Esophagus squamous epithelium (tissue), 5 donors: ENCODE measurements around the gene UBE3B. TPM values are rescaled to one million over a fixed set of nuclear protein-coding genes. Genes with fewer than 3 reads are reported as not detected.
"Not testable (repeated sequence)": the region's sequence is repeated elsewhere in the genome, so short reads cannot be mapped to it uniquely, and the experiment has no call there.

Experiments used
- DNase-seq: peaks from one replicate; lab custom pipeline; 2025; lab: John Stamatoyannopoulos, UW
- H3K27ac ChIP-seq, 4 donors: fragments of 200-600 bp; sonication (generic); one replicate each; pipeline ENCODE4 v1.5.1; 2016 to 2019; ENCODE audit warnings: mild to moderate bottlenecking in 1 of 4
- H3K27me3 ChIP-seq, 4 donors: fragments of 200-600 bp; sonication (generic); 1 replicate in 3 of 4; 2 replicates in 1 of 4; pipeline versions ENCODE4 v1.5.1 to v1.6.0; 2017 to 2021; ENCODE audit warnings: antibody characterized with exemption in 1 of 4
- H3K36me3 ChIP-seq, 3 donors: fragments of 200-600 bp; sonication (generic); one replicate each; pipeline ENCODE4 v1.5.1; 2016 to 2019
- H3K4me1 ChIP-seq, 3 donors: fragments of 200-600 bp; sonication (generic); one replicate each; pipeline ENCODE4 v1.5.1; 2017 to 2019
- H3K4me3 ChIP-seq, 4 donors: fragments of 200-600 bp; sonication (generic); 1 replicate in 3 of 4; 2 replicates in 1 of 4; pipeline ENCODE4 v1.5.1; 2016 to 2019; ENCODE audit warnings: mild to moderate bottlenecking in 2 of 4, moderate library complexity in 1 of 4
- H3K9me3 ChIP-seq, 3 donors: fragments of 200-600 bp; sonication (generic); one replicate each; pipeline ENCODE4 v1.5.1; 2016 to 2019
- CTCF ChIP-seq, 6 experiments: fragments of 450-650 bp in 4 of 6; fragments of 200-600 bp in 2 of 6; sonication (generic) in 2 of 6; IDR thresholded peaks; one replicate each; pipeline ENCODE4 v1.5.1; 2016 to 2019; ENCODE audit warnings: antibody characterized with exemption in 6 of 6, mild to moderate bottlenecking in 4 of 6, moderate library complexity in 4 of 6
- POLR2A ChIP-seq, 4 donors: fragments of 450-650 bp; IDR thresholded peaks; one replicate each; pipeline ENCODE4 v1.6.1; 2017; ENCODE audit warnings: antibody characterized with exemption in 4 of 4, mild to moderate bottlenecking in 4 of 4, moderate library complexity in 3 of 4
- WGBS, 2 donors: methylation state at CpG; one replicate each; pipeline ENCODE4 v1.1.5; 2018; 5-methylcytosine and 5-hydroxymethylcytosine counted together
- intact Hi-C: fragments of 100-400 bp; cut with DNase I; formaldehyde crosslinking; loops from one replicate; pipeline ENCODE4 v1.15.0; 2022
- total RNA-seq, 4 donors: library from RNA; depleted of rRNA; stranded (reverse); fragments of >200 nt; gene quantifications; one replicate each; pipeline ENCODE4 v1.1.0, GENCODE V29; 2016
- donor health status: DM: yes; HTN: yes; CAD: no.

Gene UBE3B
- total RNA-seq: 10 to 100 TPM; 31.7 to 48.7 (median 37.6) TPM

GRCh38 chr12:109477185-109477962, at the start of gene UBE3B, which contains the start of gene KCTD10:
Gene UBE3B (plus strand): TSS chr12:109477634. CDS start chr12:109483552, 5,918 bp downstream.
Gene KCTD10 (minus strand): TSS chr12:109477300. CDS start chr12:109477262, 38 bp downstream.
- TF ChIP-seq POLR2A (IDR thresholded peaks at IDR 0.05) (peak in 2 of 4 donors; percentile 40 to 71), CTCF (IDR thresholded peaks at IDR 0.05) (peak in 4 of 6 experiments; percentile 15 to 45 (median 32))
- Histone ChIP-seq H3K27ac (peak within 1 kb of the TSS; percentile 96 to 98 (median 98)), H3K4me1 (peaks cover 17 to 66% (median 43%) of the 10 kb centered on the region in 3 donors), H3K27me3 (no peaks in the 10 kb centered on the region), H3K36me3 (peaks cover 0 to 19% (median 0%) of the 10 kb centered on the region in 3 donors), H3K9me3 (no peaks in the 10 kb centered on the region), H3K4me3 (peak within 1 kb of the TSS; percentile 87 to 100 (median 92))
- DNase-seq: peak; percentile 54
- 0% methylated on average over 4 of the region's 54 CpGs for WGBS, 2 donors
- intact Hi-C loops: no loop called here

GRCh38 chr12:109428037-109428629, 49.3 kb upstream of the UBE3B start:
- H3K27me3 ChIP-seq: peaks cover 0 to 4% (median 0%) of the 10 kb centered on the region in 4 donors
- H3K9me3 ChIP-seq: no peaks in the 10 kb centered on the region
- H3K36me3 ChIP-seq: no peaks in the 10 kb centered on the region
- H3K4me3 ChIP-seq: no peak overlapping the region
- peaks cover 2 to 5% (median 5%) of the 10 kb centered on the region in 3 donors for H3K4me1 ChIP-seq
- TF ChIP-seq POLR2A (IDR thresholded peaks at IDR 0.05) (no peak), CTCF (IDR thresholded peaks at IDR 0.05) (peak; percentile 82 to 98 (median 91))
- no peak for DNase-seq
- WGBS, 2 donors: 20 to 21% methylated on average over 8 of the region's 8 CpGs
- H3K27ac ChIP-seq: no peak overlapping the region
- intact Hi-C loops: loop anchor here (10.0 kb wide), 1 partner anchor 347 kb away; no protein-coding TSS in a partner anchor

- peaks cover 4 to 12% (median 6%) of the 10 kb centered on the region in 3 donors for H3K4me1 ChIP-seq
- H3K27ac ChIP-seq, H3K4me3 ChIP-seq, H3K36me3 ChIP-seq, H3K27me3 ChIP-seq, H3K9me3 ChIP-seq, DNase-seq: not testable (repeated sequence)
- 93% methylated on average over 3 of the region's 3 CpGs; no CpG with 5 or more reads in 1 of the 2 donors for WGBS, 2 donors
- intact Hi-C loops: loop anchor here (10.0 kb wide), 1 partner anchor 346 kb away; no protein-coding TSS in a partner anchor
These were observed 48.6 kb upstream of the UBE3B start for GRCh38 chr12:109428804-109429203.

- no peak overlapping the region for H3K27ac ChIP-seq
- H3K36me3 ChIP-seq: no peaks in the 10 kb centered on the region
- peaks cover 4 to 27% (median 6%) of the 10 kb centered on the region in 3 donors for H3K4me1 ChIP-seq
- H3K9me3 ChIP-seq: no peaks in the 10 kb centered on the region
- DNase-seq: no peak
- no peaks in the 10 kb centered on the region for H3K27me3 ChIP-seq
- WGBS, 2 donors: 86 to 96% methylated on average over 4 of the region's 6 CpGs
- TF ChIP-seq POLR2A (IDR thresholded peaks at IDR 0.05) (no peak), CTCF (IDR thresholded peaks at IDR 0.05) (no peak)
- H3K4me3 ChIP-seq: no peak overlapping the region
- intact Hi-C loops: loop anchor here (10.0 kb wide), 1 partner anchor 65 kb away; no protein-coding TSS in a partner anchor
These were observed 47.2 kb upstream of the UBE3B start for GRCh38 chr12:109430244-109430643.

GRCh38 chr12:109432431-109432830, 45.0 kb upstream of the UBE3B start:
- Histone ChIP-seq H3K4me1 (peaks cover 4 to 40% (median 10%) of the 10 kb centered on the region in 3 donors), H3K27me3 (no peaks in the 10 kb centered on the region), H3K36me3 (no peaks in the 10 kb centered on the region), H3K27ac (peak overlapping the region; percentile 24 to 75 (median 62)), H3K9me3 (no peaks in the 10 kb centered on the region), H3K4me3 (peak overlapping the region in 1 of 4 donors; percentile 3)
- 38 to 66% methylated on average over 5 to 6 of the region's 6 CpGs for WGBS, 2 donors
- DNase-seq: no peak
- TF ChIP-seq CTCF (IDR thresholded peaks at IDR 0.05) (no peak), POLR2A (IDR thresholded peaks at IDR 0.05) (no peak)
- intact Hi-C loops: loop anchor here (10.0 kb wide), 1 partner anchor 62 kb away; no protein-coding TSS in a partner anchor
